Stimulated activated naive CD8-positive, alpha-beta T cell treated with anti-CD3 and anti-CD28 coated beads, Interleukin-15, amount 100 ng/mL, for 72 hours (primary cell): ENCODE data around the gene DUSP8.
"Not testable (repeated sequence)": the region's sequence is repeated elsewhere in the genome, so short reads cannot be mapped to it uniquely, and the experiment has no call there.

Experiments used
- ATAC-seq: fragments of 150-1000 bp; cut with Tn5 transposase; 2 replicates; pipeline ENCODE4 v1.10.0; 2021; ENCODE audit warnings: mild to moderate bottlenecking, moderate library complexity
- DNase-seq, 2 donors: peaks; one replicate each; pipeline ENCODE4 v3.0.0; 2021 to 2022
- H3K27ac Mint-ChIP-seq, 2 donors: one replicate each; pipeline ENCODE4 v1.8.0; 2022; ENCODE audit warnings: mild to moderate bottlenecking in 2 of 2, mixed read lengths in 2 of 2, moderate library complexity in 2 of 2
- H3K27me3 Mint-ChIP-seq: one replicate; pipeline ENCODE4 v1.8.0; 2022; ENCODE audit warnings: mixed read lengths
- H3K4me1 Mint-ChIP-seq: one replicate; pipeline ENCODE4 v1.8.0; 2022; ENCODE audit warnings: mild to moderate bottlenecking, mixed read lengths
- H3K4me3 Mint-ChIP-seq, 2 donors: one replicate each; pipeline ENCODE4 v1.8.0; 2022; ENCODE audit warnings: mild to moderate bottlenecking in 2 of 2, mixed read lengths in 2 of 2, moderate library complexity in 1 of 2
- H3K9me3 Mint-ChIP-seq, 2 donors: one replicate each; pipeline ENCODE4 v1.8.0; 2022; ENCODE audit warnings: mixed read lengths in 2 of 2

The DUSP8 gene

DNA sequence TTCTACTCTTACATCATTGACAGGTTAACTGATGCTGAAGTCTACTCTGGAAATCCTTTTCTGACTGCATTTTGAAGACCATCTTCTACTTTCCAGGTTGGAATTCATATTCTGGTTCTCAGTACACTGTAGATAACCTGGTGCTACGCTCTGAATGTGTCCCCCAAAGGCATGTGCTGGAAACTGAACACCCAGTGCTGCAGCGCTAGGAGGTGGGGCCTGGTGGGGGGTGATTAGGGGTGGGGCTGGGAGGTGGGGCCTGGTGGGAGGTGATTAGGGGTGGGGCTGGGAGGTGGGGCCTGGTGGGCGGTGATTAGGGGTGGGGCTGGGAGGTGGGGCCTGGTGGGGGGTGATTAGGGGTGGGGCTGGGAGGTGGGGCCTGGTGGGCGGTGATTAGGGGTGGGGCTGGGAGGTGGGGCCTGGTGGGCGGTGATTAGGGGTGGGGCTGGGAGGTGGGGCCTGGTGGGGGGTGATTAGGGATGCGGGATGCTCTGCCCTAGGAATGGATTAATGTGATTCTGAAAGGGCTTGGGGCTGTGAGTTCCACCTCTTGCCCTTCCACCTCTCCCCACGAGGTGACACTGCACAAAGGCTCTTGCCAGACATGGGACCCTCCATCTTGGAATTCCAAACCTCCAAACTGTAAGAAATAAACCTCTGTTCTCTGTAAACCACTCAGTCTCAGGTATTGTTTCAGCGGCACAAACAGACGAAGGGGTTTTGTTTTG is 59.4 kb downstream of the DUSP8 start:
- ATAC-seq, H3K27me3 Mint-ChIP-seq, H3K9me3 Mint-ChIP-seq, H3K4me3 Mint-ChIP-seq, DNase-seq: not testable (repeated sequence)
- peak overlapping the region in 1 of 2 donors; percentile 54 for H3K27ac Mint-ChIP-seq
- peaks cover 74% of the 10 kb centered on the region for H3K4me1 Mint-ChIP-seq

DNA sequence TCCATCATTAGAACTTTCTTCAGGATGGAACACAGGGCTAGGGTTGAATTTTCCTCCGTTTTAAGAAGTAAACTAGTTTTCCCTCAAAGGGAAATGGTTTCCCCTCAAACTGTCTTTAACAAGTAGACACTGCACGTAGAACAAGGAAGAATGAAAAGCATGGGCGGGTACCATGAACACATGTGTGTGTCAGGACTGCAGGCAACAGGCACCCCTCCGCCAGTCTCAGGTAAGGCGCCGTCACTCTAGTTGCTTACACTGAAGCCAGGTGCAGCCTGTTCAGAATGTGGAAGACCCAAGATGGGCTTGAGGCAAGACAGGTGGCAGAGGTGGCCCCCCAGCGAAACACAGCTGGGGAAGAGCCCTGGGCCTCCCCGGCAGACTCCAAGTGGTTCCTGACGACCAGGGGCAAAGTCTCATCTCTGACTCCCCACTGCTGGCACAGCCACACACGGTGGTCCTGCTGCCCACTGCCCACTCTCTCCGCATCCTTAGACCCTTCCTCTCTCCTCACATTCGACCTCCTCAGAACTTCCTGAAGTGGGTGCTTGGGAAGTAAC is 60.1 kb downstream of the DUSP8 start:
- H3K27ac Mint-ChIP-seq: no peak overlapping the region
- ATAC-seq (no peak), DNase-seq (no peak)
- H3K4me1 Mint-ChIP-seq: peaks cover 75% of the 10 kb centered on the region
- H3K9me3 Mint-ChIP-seq: no peaks in the 10 kb centered on the region
- no peaks in the 10 kb centered on the region for H3K27me3 Mint-ChIP-seq
- no peak overlapping the region for H3K4me3 Mint-ChIP-seq

DNA sequence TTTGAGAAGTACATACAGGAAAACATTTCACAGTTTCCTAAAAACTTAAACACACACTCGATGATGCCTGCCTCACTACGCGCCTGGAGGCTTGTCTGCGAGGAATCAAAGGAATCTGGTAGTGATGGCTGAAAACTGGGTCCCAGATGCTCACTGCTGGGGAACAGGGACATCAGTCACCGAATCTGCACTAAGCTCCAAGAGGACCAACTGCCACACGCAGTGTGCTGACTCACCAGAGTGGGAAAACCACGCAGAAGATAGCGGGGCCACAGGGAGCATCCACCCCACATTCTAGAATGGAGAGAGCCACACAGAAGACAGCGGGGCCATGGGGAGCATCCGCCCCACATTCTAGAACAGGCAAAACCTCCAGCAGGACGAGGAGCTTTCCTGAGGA is 61.1 kb downstream of the DUSP8 start:
- H3K4me1 Mint-ChIP-seq: peaks cover 75% of the 10 kb centered on the region
- no peaks in the 10 kb centered on the region for H3K9me3 Mint-ChIP-seq
- H3K27ac Mint-ChIP-seq: no peak overlapping the region
- no peaks in the 10 kb centered on the region for H3K27me3 Mint-ChIP-seq
- ATAC-seq (no peak), DNase-seq (no peak)
- H3K4me3 Mint-ChIP-seq: no peak overlapping the region

DNA sequence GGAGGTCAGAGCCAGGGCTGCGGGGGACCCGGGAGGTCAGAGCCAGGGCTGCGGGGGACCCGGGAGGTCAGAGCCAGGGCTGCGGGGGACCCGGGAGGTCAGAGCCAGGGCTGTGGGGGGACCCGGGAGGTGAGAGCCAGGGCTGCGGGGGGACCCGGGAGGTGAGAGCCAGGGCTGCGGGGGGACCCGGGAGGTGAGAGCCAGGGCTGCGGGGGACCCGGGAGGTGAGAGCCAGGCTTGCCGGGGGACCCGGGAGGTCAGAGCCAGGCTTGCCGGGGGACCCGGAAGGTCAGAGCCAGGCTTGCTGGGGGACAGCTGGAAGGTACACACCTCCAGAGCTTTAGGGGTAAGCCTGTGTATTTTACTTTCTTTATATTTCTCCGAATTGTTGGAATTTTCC is 61.7 kb downstream of the DUSP8 start:
- H3K27me3 Mint-ChIP-seq, H3K27ac Mint-ChIP-seq, H3K9me3 Mint-ChIP-seq, ATAC-seq, DNase-seq, H3K4me3 Mint-ChIP-seq: not testable (repeated sequence)
- peaks cover 70% of the 10 kb centered on the region for H3K4me1 Mint-ChIP-seq

DNA sequence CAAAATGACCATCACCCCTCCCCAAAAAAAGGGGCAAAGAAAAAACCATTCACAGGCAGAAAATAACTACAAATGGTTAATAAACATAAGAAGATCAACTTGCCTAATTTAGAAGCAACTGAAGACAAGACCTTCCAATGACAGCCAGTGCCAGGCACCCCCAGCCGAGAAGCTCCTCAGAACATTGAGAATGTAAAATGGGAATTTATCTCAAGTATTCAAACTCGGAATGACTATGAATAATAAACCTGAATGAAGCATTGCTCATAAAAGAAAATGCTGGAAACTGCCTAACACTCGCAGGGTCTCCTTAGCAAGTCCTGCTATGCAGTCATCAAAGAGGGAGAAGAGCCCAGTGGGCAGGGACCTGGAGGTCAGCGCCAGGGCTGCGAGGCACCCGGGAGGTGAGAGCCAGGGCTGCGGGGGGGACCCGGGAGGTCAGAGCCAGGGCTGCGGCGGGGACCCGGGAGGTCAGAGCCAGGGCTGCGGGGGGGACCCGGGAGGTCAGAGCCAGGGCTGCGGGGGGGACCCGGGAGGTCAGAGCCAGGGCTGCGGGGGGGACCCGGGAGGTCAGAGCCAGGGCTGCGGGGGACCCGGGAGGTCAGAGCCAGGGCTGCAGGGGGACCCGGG is 62.3 kb downstream of the DUSP8 start:
- H3K4me1 Mint-ChIP-seq: peaks cover 64% of the 10 kb centered on the region
- ATAC-seq (no peak), DNase-seq (no peak)
- H3K9me3 Mint-ChIP-seq: no peaks in the 10 kb centered on the region
- no peak overlapping the region for H3K4me3 Mint-ChIP-seq
- peak overlapping the region in 1 of 2 donors; percentile 65 for H3K27ac Mint-ChIP-seq
- no peaks in the 10 kb centered on the region for H3K27me3 Mint-ChIP-seq

DNA sequence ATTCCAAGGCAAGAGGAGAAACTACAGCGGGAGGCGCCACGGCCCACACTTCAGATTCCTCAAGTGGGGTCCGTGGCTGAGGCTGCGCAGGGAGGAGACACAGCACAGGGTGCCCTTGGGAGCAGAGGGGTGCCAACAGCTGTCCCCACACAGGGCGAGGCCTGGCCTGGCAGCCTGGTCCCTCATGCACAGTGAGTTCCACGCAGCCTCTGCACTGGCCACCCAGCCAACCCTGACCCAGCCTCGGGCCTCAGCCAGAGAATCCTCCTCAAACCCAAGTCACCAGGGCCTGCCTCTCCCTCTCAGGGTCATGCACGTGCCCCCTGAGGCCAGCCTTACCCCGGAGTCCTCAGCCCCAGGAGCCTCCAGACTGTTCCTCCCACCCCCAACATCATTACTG is 63.1 kb downstream of the DUSP8 start:
- ATAC-seq (no peak), DNase-seq (no peak)
- Mint-ChIP-seq H3K4me3 (no peak overlapping the region), H3K27me3 (no peaks in the 10 kb centered on the region), H3K4me1 (peaks cover 58% of the 10 kb centered on the region), H3K27ac (no peak overlapping the region), H3K9me3 (no peaks in the 10 kb centered on the region)

DNA sequence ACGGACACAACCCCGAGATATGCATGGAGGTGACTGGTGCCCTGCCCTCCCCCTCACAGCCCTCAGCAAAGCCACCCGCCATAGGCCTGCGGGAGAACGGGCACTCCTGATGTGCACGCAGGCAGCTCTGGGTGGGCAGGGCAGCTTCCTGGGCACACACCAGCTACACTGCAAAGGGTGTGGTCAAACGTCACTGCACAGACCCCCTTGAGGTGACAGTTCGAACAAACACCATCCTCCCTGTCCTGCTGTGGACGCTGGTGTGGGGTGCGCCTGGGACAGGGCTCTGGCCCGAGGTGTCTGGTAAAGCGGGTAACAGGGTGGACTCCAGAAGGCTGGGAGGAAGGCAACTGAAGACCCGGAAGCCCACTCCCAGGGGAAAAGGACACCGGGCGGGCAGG is 63.6 kb downstream of the DUSP8 start:
- Mint-ChIP-seq H3K27me3 (no peaks in the 10 kb centered on the region), H3K27ac (no peak overlapping the region), H3K4me1 (peaks cover 58% of the 10 kb centered on the region), H3K4me3 (no peak overlapping the region), H3K9me3 (no peaks in the 10 kb centered on the region)
- ATAC-seq (peak; percentile 16), DNase-seq (no peak)

DNA sequence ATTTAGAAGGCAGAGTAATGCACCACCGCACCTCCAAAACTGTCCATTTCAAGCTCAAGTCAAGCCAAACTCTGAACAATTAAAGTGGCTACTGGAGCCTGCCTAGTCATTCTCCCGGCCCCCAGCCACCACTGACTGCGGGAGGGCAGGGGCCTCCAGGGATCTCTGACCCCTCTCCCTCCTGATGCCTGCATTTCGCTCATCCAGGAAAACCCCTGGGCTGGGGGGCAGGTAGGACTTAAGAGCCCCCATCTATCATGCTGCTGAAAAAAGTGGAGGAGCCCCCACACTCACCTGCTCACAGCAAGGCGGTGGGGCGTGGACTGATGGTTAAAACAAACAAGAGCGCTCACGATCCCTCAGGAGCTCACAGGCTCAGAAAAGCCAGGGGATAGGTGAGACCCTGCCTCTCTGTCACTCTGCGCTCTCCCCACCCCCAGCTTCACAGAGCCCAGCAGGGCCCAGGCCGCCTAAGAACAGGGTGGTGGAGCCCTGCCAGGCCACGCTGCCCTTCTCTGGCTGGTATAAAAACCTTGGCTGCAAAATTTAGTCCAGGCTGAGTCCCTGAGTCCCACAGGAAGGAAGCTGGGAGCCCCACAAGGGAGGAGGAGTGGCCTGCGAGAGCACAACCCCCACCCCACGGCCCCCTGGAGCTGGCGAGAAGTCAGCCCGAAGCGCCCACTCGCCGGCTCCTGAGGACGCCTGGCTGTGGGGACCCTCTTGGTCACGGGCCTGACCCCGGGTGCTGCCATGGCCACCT is 64.5 kb downstream of the DUSP8 start:
- H3K27me3 Mint-ChIP-seq: no peaks in the 10 kb centered on the region
- H3K27ac Mint-ChIP-seq: peak overlapping the region in 1 of 2 donors; percentile 89
- H3K9me3 Mint-ChIP-seq: no peaks in the 10 kb centered on the region
- ATAC-seq (no peak), DNase-seq (no peak)
- H3K4me3 Mint-ChIP-seq: no peak overlapping the region
- H3K4me1 Mint-ChIP-seq: peaks cover 61% of the 10 kb centered on the region

DNA sequence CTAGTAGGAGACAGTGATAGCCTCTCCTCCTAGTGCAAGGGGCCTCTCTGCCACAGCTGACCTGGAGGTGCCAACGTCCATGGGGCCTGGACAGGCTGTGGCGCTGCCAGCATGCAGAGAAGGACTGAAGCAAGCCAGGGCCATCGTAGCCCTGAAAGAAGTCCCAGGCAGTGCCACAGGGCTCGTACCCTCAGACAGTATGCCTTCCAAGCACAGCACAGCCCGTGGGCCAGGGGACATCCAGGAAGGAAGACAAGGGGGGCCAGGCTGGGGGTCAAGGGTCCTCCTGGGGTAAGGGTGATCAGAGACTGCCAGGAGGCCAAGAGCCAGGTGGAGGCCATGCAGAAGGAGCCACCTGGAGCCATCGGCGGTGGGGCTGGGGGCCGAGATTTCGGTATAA is 65.1 kb downstream of the DUSP8 start:
- peak overlapping the region in 1 of 2 donors; percentile 93 for H3K27ac Mint-ChIP-seq
- no peaks in the 10 kb centered on the region for H3K9me3 Mint-ChIP-seq
- H3K4me1 Mint-ChIP-seq: peaks cover 62% of the 10 kb centered on the region
- no peaks in the 10 kb centered on the region for H3K27me3 Mint-ChIP-seq
- no peak for DNase-seq
- H3K4me3 Mint-ChIP-seq: no peak overlapping the region
- no peak for ATAC-seq

DNA sequence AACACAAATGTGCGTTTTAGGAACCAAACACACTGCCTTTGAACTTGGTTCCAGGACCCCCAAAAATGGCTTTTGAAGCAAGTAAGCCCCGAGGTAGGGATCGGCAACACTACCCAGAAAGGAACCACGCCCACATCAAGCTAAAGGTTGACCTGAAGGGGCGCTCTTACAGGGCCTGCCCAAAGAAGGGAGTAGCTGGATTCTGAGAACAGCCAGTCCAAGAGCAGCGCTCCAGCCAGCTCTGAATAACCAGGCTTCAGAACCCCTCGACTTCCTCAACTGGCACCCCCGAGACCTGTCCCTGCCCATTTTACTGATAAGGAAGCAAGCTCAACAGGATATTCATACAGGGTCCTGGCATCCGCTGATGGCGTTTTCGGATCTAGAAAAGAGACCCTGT is 66.6 kb downstream of the DUSP8 start:
- ATAC-seq (no peak), DNase-seq (no peak)
- H3K27me3 Mint-ChIP-seq: no peaks in the 10 kb centered on the region
- H3K9me3 Mint-ChIP-seq: no peaks in the 10 kb centered on the region
- H3K4me1 Mint-ChIP-seq: peaks cover 64% of the 10 kb centered on the region
- H3K4me3 Mint-ChIP-seq: no peak overlapping the region
- H3K27ac Mint-ChIP-seq: no peak overlapping the region

DNA sequence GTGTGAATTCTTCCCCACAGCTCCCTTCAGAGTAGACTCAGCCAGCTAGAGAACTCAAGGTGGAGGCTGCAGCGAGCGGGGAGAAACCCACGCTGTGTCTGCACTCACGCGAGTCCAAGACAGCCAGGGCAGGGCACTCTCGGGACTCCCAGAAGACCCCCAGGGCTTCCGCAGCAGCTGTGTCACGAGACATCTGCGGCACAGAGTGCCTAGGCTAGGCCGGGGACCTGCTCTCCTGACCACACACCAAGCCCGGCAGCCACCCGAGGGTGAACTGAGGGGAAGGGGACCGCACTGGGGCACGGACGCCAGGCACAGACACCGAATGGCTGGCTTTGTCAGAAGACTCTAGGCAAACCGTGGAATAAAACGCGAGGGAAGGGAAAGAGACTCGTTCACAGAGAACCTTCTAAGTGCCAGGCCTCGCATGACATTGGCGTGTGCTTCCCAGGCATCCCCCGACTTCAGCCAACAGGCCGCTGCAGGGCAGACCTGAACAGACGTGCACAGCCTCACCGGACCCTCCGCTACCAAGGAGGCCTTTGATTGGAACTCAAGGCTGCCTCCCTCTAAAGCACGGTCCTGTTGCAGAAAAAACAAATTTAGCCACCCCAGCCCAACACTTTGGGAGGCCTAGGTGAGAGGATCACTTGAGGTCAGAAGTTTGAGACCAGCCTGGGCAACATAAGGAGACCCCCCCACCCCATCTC is 67.3 kb downstream of the DUSP8 start:
- no peak overlapping the region for H3K27ac Mint-ChIP-seq
- ATAC-seq (no peak), DNase-seq (no peak)
- H3K9me3 Mint-ChIP-seq: no peaks in the 10 kb centered on the region
- H3K27me3 Mint-ChIP-seq: no peaks in the 10 kb centered on the region
- H3K4me3 Mint-ChIP-seq: no peak overlapping the region
- peaks cover 71% of the 10 kb centered on the region for H3K4me1 Mint-ChIP-seq

DNA sequence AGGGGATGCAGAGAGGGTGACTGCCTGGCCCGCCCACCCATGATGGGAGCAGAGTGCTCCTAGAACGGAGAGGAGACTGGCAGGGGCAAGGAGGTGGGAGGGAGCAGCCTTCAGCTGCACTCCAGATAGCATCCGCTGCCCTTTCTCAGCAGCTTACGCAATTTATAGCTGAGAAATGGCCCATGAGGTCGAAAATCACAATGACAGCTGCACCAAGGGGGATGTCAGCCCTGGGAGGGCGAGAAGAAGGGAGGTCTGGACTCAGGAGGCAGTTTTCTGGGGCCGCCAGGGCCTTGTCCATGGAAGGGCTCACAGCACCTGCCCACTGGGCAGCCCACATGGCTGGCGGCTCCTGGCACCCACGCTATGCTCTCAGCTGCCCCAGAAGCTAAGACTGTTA is 67.9 kb downstream of the DUSP8 start:
- no peaks in the 10 kb centered on the region for H3K27me3 Mint-ChIP-seq
- H3K9me3 Mint-ChIP-seq: no peaks in the 10 kb centered on the region
- peak overlapping the region in 1 of 2 donors; percentile 83 for H3K27ac Mint-ChIP-seq
- no peak for ATAC-seq
- H3K4me3 Mint-ChIP-seq: no peak overlapping the region
- DNase-seq: no peak
- peaks cover 66% of the 10 kb centered on the region for H3K4me1 Mint-ChIP-seq
